Activated B cell treated with CpG ODN at 0.5 μM for 24 hours (primary cell): ENCODE results near the gene LDLRAD4. TPM values are rescaled to one million over a fixed set of nuclear protein-coding genes. Genes with fewer than 3 reads are reported as not detected.

Experiments
- ATAC-seq: fragments of 200-7000 bp; cut with Tn5 transposase; one replicate; pipeline ENCODE4 v1.10.0; 2021; ENCODE audit warnings: low read depth, mild to moderate bottlenecking, moderate library complexity
- CTCF ChIA-PET: fragments of 350-600 bp; sonication (Branson Sonifier 250); formaldehyde crosslinking; loops from one replicate; lab custom pipeline; 2021; ENCODE audit warnings: antibody characterized with exemption; lab: Charles Lee
- POLR2A ChIA-PET: fragments of 350-600 bp; sonication (Branson Sonifier 250); formaldehyde crosslinking; loops from one replicate; lab custom pipeline; 2021; ENCODE audit warnings: antibody characterized with exemption; lab: Charles Lee
- DNase-seq: peaks from one replicate; pipeline ENCODE4 v3.0.0; 2022
- H3K27ac Mint-ChIP-seq: one replicate; pipeline ENCODE4 v1.8.0; 2020; ENCODE audit warnings: mixed read lengths
- H3K27me3 Mint-ChIP-seq: one replicate; pipeline ENCODE4 v1.8.0; 2021; ENCODE audit warnings: mixed read lengths
- H3K36me3 Mint-ChIP-seq: one replicate; pipeline ENCODE4 v1.8.0; 2021; ENCODE audit warnings: low read depth, mixed read lengths
- H3K4me1 Mint-ChIP-seq: one replicate; pipeline ENCODE4 v1.8.0; 2021; ENCODE audit warnings: mixed read lengths
- H3K4me3 Mint-ChIP-seq: one replicate; pipeline ENCODE4 v1.8.0; 2020; ENCODE audit warnings: mild to moderate bottlenecking, mixed read lengths
- H3K9me3 Mint-ChIP-seq: one replicate; pipeline ENCODE4 v1.8.0; 2020; ENCODE audit warnings: mixed read lengths
- CTCF ChIP-seq: fragments of 200-600 bp; IDR thresholded peaks from one replicate; pipeline ENCODE4 v1.8.0; 2022; ENCODE audit warnings: antibody characterized with exemption, mild to moderate bottlenecking
- intact Hi-C: fragments of 100-400 bp; cut with micrococcal nuclease; formaldehyde crosslinking; loops from one replicate; pipeline ENCODE4 v1.15.1; 2024
- total RNA-seq: library from RNA; stranded (reverse); gene quantifications from 2 replicates; pipeline ENCODE4 v1.2.3, GENCODE V29; 2022

LDLRAD4 gene
- total RNA-seq, 1 donor from 2014 or later: 66.9 TPM

GRCh38 chr18:13186687-13187086 is 31.9 kb upstream of the LDLRAD4 start:
- TF ChIP-seq CTCF: no peak
- Mint-ChIP-seq H3K27ac (no peak overlapping the region), H3K9me3 (no peaks in the 10 kb centered on the region), H3K4me1 (no peaks in the 10 kb centered on the region), H3K4me3 (no peak overlapping the region), H3K36me3 (no peaks in the 10 kb centered on the region), H3K27me3 (peaks cover 9% of the 10 kb centered on the region)
- POLR2A ChIA-PET: no interaction called here
- DNase-seq: no peak
- no peak for ATAC-seq
- CTCF ChIA-PET: no interaction called here
- intact Hi-C loops: no loop called here

DNA sequence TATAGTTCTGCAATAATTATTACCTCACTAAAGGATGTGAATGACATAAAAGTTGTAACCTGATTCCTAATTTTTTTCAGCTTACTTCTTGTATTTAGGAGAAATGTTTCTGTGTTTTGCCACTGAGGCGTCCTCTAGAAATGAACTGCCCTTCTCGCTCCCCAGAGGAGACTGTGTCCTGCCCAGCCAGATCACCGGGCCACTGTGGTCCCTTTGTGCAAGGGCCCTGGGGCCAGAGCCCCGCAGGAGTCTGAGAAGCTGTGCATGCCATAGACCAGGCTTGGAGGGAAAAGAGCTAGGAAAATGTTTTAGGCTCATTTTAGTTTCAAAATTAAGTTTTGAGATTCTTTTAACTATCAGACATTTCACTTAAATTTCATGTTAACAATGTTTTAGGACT is 31.1 kb upstream of the LDLRAD4 start:
- Mint-ChIP-seq H3K27me3 (peaks cover 8% of the 10 kb centered on the region), H3K36me3 (no peaks in the 10 kb centered on the region), H3K27ac (no peak overlapping the region), H3K9me3 (no peaks in the 10 kb centered on the region), H3K4me1 (no peaks in the 10 kb centered on the region), H3K4me3 (no peak overlapping the region)
- TF ChIP-seq CTCF: no peak
- intact Hi-C loops: no loop called here
- no peak for ATAC-seq
- ChIA-PET POLR2A (no interaction called here), CTCF (no interaction called here)
- no peak for DNase-seq

- ATAC-seq (no peak), DNase-seq (no peak)
- no peaks in the 10 kb centered on the region for H3K4me1 Mint-ChIP-seq
- TF ChIP-seq CTCF: no peak
- no peak overlapping the region for H3K4me3 Mint-ChIP-seq
- no peaks in the 10 kb centered on the region for H3K9me3 Mint-ChIP-seq
- ChIA-PET CTCF (no interaction called here), POLR2A (no interaction called here)
- H3K27me3 Mint-ChIP-seq: peaks cover 5% of the 10 kb centered on the region
- no peak overlapping the region for H3K27ac Mint-ChIP-seq
- H3K36me3 Mint-ChIP-seq: no peaks in the 10 kb centered on the region
- intact Hi-C loops: no loop called here
Observed at GRCh38 chr18:13191031-13191430, 27.5 kb upstream of the LDLRAD4 start.

GRCh38 chr18:13191779-13192178 is 26.8 kb upstream of the LDLRAD4 start:
- POLR2A ChIA-PET: no interaction called here
- intact Hi-C loops: no loop called here
- no peak overlapping the region for H3K4me3 Mint-ChIP-seq
- TF ChIP-seq CTCF: no peak
- H3K9me3 Mint-ChIP-seq: no peaks in the 10 kb centered on the region
- DNase-seq: no peak
- H3K27ac Mint-ChIP-seq: no peak overlapping the region
- H3K4me1 Mint-ChIP-seq: no peaks in the 10 kb centered on the region
- CTCF ChIA-PET: no interaction called here
- H3K36me3 Mint-ChIP-seq: no peaks in the 10 kb centered on the region
- ATAC-seq: no peak
- peaks cover 5% of the 10 kb centered on the region for H3K27me3 Mint-ChIP-seq

DNA sequence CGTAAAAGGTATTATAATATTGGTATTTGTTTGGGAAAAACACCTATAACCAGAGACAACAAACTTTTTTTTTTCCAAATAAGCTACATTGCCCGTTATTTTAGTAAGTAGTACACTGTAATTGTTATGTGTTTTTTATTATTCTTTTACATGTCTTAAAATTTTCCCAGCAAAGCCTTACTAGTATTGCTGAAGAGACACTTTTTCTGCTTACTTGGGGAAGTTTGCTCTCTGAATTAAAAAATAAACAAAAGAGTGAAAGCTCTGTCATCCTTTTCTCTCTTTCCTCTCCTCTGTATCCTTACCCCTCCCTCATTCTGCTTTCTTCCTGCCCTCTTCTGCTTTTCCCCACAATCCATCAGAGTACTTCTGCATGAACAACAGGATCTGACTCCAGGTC is 25.6 kb upstream of the LDLRAD4 start:
- TF ChIP-seq CTCF: no peak
- ATAC-seq: no peak
- DNase-seq: no peak
- Mint-ChIP-seq H3K36me3 (no peaks in the 10 kb centered on the region), H3K27ac (no peak overlapping the region), H3K4me3 (no peak overlapping the region), H3K9me3 (no peaks in the 10 kb centered on the region), H3K4me1 (no peaks in the 10 kb centered on the region), H3K27me3 (peaks cover 3% of the 10 kb centered on the region)
- ChIA-PET CTCF (no interaction called here), POLR2A (no interaction called here)
- intact Hi-C loops: no loop called here
